Activated T-helper 9 cell treated with anti-CD3 and anti-CD28 coated beads, Interleukin-2, amount 50 U/mL, for 16 hours (primary cell): ENCODE measurements around the gene MPHOSPH9.
"Not testable (repeated sequence)": the region's sequence is repeated elsewhere in the genome, so short reads cannot be mapped to it uniquely, and the experiment has no call there.

ENCODE experiments used
- DNase-seq: peaks from one replicate; pipeline ENCODE4 v3.0.0-alpha.2; 2020; ENCODE audit warnings: low read depth

MPHOSPH9 gene

GRCh38 chr12:123254853-123255446 lies 22.0 kb upstream of the MPHOSPH9 start:
- DNase-seq, result no peak

- no peak for DNase-seq
Measured at GRCh38 chr12:123253641-123254459, 20.9 kb upstream of the MPHOSPH9 start.

GRCh38 chr12:123252365-123252764 lies 19.4 kb upstream of the MPHOSPH9 start:
- DNase-seq, result not testable (repeated sequence)

- no peak for DNase-seq
Measured at GRCh38 chr12:123251403-123252076, 18.6 kb upstream of the MPHOSPH9 start.

- no peak for DNase-seq
Measured at GRCh38 chr12:123250471-123251383, 17.8 kb upstream of the MPHOSPH9 start.

- DNase-seq, result not testable (repeated sequence)
Measured at GRCh38 chr12:123248996-123249741, 16.2 kb upstream of the MPHOSPH9 start.

GRCh38 chr12:123248129-123248528 lies 15.2 kb upstream of the MPHOSPH9 start:
- DNase-seq, result not testable (repeated sequence)

GRCh38 chr12:123245678-123246077 lies 12.7 kb upstream of the MPHOSPH9 start:
- no peak for DNase-seq

- DNase-seq, result no peak
Measured at GRCh38 chr12:123243671-123244262, 10.8 kb upstream of the MPHOSPH9 start.

GRCh38 chr12:123242116-123242904 lies 9.4 kb upstream of the MPHOSPH9 start:
- DNase-seq, result no peak

GRCh38 chr12:123238961-123239360 lies 6.0 kb upstream of the MPHOSPH9 start:
- no peak for DNase-seq

- DNase-seq, result no peak
Measured at GRCh38 chr12:123238330-123238682, 5.4 kb upstream of the MPHOSPH9 start.

- DNase-seq, result peak; percentile 53
Measured at GRCh38 chr12:123237646-123238329, 4.8 kb upstream of the MPHOSPH9 start.

GRCh38 chr12:123233505-123234308 lies 766 bp upstream of the MPHOSPH9 start:
- DNase-seq, result no peak

GRCh38 chr12:123232472-123232806 lies 502 bp downstream of the MPHOSPH9 start:
- no peak for DNase-seq

GRCh38 chr12:123231931-123232330 lies 1.0 kb downstream of the MPHOSPH9 start:
- no peak for DNase-seq

- no peak for DNase-seq
Measured at GRCh38 chr12:123229051-123229450, 3.9 kb downstream of the MPHOSPH9 start.

- DNase-seq, result no peak
Measured at GRCh38 chr12:123227581-123228258, 5.2 kb downstream of the MPHOSPH9 start.
